Measurements from ENCODE around the gene ZNF276.
"Not testable (repeated sequence)": the region's sequence is repeated elsewhere in the genome, so short reads cannot be mapped to it uniquely, and the experiment has no call there.

ZNF276 gene, protein sequence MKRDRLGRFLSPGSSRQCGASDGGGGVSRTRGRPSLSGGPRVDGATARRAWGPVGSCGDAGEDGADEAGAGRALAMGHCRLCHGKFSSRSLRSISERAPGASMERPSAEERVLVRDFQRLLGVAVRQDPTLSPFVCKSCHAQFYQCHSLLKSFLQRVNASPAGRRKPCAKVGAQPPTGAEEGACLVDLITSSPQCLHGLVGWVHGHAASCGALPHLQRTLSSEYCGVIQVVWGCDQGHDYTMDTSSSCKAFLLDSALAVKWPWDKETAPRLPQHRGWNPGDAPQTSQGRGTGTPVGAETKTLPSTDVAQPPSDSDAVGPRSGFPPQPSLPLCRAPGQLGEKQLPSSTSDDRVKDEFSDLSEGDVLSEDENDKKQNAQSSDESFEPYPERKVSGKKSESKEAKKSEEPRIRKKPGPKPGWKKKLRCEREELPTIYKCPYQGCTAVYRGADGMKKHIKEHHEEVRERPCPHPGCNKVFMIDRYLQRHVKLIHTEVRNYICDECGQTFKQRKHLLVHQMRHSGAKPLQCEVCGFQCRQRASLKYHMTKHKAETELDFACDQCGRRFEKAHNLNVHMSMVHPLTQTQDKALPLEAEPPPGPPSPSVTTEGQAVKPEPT

DNA sequence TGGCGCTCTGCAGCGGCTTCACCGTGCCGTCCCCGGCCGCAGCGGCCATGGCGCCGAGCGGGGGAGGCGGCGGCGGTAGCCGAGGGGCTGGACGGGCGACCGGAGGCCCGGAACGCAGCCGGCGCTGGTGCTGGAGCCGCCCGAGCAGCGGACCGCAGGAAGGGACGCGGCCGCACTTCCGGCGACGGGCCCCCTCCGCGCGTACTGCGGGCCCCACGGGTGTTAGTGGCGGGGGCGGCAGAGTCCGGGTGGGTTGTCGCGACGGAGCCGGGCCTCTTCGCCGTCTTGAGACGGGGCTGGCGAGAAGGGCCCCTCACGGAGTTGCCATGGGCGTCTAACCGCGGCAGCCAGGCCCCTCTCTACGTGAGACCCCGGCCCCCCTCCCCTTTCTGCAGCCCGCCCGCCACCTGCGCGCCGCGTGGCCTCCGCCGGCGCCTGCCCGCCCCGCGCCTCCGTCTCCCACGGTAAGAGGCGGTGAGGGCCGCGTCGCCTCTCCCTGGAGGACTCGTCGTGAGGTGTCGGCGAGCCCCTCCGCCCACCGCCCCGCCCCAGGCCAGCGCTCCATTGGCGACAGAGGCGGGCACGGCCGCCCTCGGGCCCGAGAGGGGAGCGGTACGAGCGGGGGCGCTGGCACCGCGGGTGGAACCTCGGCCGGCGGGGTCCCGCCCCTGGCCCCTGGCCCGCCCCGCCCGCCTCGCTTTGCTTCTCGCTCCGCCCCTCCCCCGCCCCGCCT is at the start of gene ZNF276, which contains the start of gene VPS9D1:
Gene ZNF276 (plus strand): TSS at position 725 of the 733 bp plus-strand sequence. CDS start 104 bp downstream, outside the sequence.
Gene VPS9D1 (minus strand): TSS at position 86 of the 733 bp plus-strand sequence. CDS start 37 bp downstream, at position 49.
- peak; percentile 76 for DNase-seq (ENCODE audit: low spot score)

DNA sequence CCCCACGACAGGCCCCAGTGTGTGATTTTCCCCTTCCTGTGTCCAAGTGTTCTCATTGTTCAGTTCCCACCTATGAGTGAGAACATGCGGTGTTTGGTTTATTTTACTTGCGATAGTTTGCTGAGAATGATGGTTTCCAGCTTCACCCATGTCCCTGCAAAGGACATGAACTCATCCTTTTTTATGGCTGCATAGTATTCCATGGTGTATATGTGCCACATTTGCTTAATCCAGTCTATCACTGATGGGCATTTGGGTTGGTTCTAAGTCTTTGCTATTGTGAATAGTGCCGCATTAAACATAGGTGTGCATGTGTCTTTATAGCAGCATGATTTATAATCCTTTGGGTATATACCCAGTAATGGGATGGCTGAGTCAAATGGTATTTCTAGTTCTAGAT is 49.8 kb upstream of the ZNF276 start:
- not testable (repeated sequence) for DNase-seq (ENCODE audit: low spot score)

DNA sequence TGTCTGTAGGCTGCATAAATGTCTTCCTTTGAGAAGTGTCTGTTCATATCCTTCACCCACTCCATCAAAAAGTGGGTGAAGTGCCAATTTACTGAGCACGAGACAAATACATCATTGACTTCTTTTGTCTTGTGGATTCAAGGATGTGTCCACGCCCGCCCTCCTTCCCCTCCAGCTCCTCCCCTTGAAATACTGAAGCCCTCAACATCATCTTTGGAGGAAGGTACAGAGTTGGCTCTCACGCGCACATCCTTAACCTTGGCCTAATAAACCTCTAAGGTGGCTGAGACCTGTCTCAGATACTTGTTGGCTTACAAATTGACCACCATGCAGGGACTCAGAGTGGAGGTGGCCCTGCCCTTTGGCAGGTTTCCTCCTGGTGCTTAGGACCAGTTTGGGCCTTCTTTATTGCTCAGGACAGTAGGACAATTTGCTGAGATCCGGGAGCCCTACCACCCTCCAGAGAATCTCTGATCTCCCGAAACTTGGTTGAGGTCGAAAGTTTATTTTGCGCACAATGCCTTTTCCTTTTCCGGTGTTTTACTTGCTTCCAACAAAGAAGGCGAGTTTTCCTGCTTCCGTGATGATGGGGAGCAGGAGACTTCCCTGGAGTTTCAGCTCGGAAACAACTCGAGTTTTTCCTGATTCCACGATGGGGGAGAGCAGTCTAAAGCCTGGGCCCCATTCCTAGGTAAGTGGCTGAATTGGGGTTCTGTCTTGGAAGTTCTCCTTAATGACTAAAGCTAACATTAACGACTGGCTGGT is 49.0 kb upstream of the ZNF276 start:
- DNase-seq (ENCODE audit: low spot score), result no peak

DNA sequence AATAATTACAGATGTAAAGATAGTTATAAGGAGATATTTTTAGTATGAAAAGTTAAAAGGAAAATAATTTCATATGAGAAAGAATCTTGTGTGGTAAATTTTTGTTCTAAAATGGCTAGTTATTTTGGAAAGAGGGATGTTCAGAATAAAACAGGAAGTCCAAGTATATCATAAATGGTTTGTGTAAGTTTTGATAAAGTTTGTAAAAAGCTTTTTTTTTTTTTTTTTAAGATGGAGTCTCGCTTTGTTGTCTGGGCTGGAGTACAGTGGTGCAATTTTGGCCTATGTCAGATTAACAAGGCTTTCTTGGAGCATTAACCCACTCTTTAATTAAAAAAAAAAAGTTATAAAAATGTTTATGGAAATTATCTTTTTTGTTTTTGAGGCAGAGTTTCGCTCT is 43.1 kb upstream of the ZNF276 start:
- no peak for DNase-seq (ENCODE audit: low spot score)

DNA sequence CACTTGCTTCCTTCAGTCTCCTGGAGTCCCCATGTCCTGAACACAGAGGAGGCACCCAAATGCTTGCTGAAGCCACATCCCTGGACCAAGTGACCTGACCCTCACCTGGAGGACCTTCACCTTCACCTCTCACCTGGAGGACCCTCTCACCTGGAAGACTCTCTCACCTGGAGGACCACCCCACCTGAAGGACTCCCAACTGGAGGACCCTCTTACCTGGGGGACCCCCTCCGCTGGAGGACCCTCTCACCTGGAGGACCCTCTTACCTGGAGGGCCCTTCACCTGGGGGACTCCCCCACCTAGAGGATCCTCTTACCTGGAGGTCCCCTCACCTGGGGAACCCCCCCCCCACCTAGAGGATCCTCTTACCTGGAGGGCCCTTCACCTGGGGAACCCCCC is 35.4 kb upstream of the ZNF276 start:
- no peak for DNase-seq (ENCODE audit: low spot score)

DNA sequence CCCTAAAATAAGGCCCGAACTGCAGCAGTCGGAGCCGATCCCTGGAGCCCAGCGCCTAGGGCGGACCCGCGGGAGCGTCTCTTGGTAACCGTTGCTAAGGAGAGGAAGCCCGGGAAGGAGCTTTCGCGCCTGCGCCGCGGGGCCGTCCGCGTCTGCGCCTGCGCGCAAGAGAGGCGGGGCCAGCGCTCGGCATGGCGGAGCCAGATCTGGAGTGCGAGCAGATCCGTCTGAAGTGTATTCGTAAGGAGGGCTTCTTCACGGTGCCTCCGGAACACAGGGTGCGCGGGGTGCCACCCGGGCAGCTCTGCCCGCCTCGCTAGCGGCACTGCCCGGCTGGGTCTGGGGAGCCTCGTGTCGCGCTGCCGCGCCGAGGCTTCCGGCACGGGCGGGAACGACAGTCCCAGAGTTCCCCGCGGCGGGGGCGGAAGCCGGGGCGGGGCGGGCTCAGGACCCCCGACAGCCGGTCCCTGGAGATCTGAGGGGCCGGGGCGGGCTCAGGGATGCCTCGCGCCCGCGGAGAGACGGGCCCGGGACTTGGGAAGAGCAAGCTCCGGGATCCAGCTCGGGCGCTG is 34.7 kb upstream of the ZNF276 start, which contains the start of gene CDK10:
Gene CDK10 (plus strand): TSS at position 170 of the 572 bp plus-strand sequence. CDS start 22 bp downstream, at position 192.
- DNase-seq (ENCODE audit: low spot score), result peak; percentile 99

DNA sequence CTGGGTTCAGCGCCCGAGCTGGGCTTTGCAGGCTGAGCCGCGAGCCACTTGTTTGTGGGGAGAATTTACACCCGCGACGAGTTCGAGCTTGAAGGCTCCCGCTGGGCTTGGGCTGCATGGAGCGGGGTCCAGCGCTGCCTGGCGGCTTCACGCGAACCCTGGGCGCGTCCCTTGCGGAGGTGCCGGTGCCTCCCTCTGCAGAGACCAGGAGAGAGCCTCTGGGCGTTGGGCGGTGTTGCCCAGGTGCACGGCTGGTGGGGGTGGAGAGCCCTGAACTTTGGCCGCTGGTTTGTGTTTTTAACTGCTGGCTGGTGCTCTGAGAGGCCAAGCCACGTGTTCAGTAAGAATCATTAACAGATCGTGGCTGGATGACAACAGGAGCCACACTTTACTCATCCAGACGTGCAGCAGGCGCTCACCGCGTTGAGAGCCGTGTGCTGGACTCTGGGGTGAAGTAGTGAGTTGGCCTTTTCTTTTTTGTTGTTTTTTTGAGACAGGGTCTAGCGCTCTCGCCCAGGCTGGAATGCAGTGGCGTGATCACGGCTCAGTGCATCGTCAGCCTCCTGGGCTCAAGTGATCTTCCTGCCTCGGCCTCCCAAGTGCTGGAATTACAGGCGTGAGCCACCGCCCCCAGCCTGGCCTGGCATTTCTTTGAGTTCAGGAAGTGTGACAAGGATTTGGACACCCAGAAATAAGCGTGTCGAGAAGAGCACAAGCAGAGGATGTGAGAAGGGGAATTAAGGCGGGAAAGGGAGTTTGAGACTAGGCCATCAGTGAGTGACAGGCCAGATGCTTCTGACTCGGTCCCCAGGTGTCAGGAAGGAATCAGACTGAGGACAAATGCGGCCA is 34.0 kb upstream of the ZNF276 start:
- peak; percentile 60 for DNase-seq (ENCODE audit: low spot score)

DNA sequence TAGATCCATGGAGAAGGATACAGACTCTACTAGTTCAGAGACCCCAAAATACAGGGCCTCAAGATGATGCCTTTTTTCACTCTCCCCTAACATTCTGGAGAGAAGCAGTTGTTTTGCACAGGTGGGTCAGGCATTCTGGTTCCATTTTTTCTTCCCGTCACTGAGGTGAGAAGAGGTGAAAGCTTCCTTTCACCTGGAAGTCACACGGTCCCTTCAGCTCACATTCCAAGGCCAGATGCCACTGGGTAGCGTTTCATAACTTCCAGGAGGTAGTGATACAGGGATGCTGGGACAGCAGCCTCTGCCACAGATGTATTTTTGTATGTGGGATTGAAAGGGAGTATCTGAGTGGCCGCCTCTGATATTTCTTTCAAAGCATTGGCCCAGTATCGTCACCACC is 32.9 kb upstream of the ZNF276 start:
- no peak for DNase-seq (ENCODE audit: low spot score)

DNA sequence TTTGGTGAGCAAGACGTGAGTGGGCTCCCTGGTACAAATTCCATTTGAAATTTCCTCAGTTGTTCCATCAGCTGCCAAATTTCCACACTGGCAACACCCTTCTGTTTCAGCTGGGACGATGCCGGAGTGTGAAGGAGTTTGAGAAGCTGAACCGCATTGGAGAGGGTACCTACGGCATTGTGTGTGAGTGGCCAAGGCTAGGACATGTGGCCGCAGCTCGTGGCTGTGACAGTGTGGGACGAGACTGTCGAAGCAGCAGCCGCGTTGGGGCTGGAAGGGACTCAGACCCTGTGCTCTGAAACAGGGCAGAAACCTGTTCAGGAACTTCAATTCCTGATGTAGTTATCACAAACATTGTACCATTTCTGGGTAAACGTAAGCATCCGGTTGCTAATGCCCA is 32.2 kb upstream of the ZNF276 start:
- DNase-seq (ENCODE audit: low spot score), result no peak

DNA sequence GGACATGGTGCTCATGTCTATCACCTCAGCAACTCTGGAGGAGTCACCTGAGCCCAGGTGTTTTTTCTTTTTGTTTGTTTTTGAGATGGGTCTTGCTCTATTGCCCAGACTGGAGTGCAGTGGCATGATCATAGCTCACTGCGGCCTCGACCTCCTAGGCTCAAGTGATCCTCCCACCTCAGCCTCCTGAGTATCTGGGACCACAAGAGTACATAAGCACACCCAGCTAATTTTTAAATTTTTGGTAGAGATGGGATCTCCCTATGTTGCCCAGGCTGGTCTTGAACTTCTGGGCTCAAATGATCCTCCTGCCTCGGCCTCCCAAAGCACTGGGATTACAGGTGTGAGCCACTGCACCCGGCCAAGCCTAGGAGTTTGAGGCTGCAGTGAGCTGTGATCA is 31.7 kb upstream of the ZNF276 start:
- DNase-seq (ENCODE audit: low spot score), result not testable (repeated sequence)

DNA sequence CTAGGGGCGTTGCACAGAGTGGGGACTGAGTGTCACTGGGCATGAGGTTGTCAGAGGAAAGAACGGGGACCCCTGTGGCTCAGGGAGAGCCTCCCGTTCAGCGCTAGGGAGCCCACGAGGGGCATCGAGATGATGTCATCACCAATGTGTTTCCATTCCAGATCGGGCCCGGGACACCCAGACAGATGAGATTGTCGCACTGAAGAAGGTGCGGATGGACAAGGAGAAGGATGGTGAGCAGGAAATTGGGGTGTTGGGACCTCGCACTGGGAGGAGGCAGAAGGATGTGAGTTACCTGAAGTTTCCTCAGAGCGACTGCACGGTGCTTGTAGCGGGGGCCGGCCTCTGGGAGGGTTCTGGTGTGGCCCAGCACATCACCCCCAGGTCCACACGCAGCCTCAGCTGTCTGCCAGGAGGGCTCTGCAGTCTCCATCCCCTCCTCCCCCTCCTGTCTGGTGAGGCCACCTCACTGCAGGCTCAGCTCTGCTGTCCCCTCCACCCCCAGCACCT is 30.9 kb upstream of the ZNF276 start:
- DNase-seq (ENCODE audit: low spot score), result no peak

DNA sequence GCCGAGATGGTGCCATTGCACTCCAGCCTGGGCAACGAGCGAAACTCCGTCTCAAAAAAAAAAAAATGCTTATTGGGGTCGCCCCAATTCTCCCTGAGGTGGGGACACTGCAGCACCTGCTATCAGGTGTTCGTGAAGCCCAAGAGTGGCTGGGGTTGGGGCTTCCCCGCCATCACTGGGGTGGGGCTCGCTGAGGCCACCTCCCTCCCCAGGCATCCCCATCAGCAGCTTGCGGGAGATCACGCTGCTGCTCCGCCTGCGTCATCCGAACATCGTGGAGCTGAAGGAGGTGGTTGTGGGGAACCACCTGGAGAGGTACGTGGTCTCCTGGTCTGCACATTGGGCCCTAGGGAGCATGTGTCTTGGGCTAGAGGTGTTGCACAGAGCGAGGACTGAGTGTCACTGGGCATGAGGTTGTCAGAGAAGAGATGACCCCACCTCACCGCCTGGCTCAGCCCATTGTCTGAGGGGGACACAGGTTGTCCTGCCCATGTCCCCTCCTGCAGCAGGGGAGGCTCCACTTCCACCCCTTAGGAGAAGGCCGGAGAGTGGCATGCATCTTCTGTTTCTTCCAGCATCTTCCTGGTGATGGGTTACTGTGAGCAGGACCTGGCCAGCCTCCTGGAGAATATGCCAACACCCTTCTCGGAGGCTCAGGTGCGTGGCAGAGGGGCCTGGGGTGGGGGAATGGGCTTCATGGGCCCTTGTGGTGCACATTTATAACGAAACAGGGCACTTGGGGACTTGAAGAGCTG is 29.9 kb upstream of the ZNF276 start:
- DNase-seq (ENCODE audit: low spot score), result no peak

DNA sequence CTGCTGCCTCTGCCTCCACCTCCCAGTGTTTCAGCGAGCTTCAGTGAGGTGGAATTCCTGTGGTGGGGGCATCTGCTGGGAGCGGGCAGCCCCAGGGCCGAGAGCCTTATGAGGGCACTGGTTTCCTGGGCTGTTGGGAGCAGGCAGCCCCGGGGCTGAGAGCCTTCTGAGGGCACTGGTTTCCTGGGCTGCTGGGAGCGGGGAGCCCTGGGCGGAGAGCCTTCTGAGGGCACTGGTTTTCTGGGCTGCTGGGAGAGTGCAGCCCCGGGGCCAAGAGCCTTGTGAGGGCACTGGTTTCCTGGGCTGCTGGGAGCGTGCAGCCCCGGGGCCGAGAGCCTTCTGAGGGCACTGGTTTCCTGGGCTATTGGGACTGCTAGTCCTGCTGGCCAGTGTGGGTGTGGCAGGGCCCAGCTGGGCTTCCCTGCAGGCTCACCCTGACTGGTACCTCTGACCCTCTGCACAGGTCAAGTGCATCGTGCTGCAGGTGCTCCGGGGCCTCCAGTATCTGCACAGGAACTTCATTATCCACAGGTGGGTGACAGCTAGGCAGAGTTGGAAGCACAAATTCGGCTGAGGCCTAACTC is 29.3 kb upstream of the ZNF276 start:
- no peak for DNase-seq (ENCODE audit: low spot score)

DNA sequence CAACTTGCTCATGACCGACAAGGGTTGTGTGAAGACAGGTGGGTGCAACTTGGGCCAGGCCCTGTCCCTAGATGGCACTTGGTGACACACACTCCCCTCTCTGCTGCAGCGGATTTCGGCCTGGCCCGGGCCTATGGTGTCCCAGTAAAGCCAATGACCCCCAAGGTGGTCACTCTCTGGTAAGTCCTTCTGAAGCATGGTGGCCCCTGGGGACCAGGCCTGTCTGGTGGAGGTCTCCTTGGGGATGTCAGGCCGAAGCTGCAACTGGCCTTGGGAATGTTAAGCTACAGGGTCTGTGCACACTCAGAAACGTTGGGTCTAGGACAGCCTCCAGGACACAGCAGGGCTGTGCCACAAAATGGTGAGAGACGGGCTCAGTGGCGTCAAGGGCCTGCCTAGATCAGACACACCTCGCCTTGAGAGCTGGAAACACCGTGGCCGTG is 28.0 kb upstream of the ZNF276 start:
- no peak for DNase-seq (ENCODE audit: low spot score)

DNA sequence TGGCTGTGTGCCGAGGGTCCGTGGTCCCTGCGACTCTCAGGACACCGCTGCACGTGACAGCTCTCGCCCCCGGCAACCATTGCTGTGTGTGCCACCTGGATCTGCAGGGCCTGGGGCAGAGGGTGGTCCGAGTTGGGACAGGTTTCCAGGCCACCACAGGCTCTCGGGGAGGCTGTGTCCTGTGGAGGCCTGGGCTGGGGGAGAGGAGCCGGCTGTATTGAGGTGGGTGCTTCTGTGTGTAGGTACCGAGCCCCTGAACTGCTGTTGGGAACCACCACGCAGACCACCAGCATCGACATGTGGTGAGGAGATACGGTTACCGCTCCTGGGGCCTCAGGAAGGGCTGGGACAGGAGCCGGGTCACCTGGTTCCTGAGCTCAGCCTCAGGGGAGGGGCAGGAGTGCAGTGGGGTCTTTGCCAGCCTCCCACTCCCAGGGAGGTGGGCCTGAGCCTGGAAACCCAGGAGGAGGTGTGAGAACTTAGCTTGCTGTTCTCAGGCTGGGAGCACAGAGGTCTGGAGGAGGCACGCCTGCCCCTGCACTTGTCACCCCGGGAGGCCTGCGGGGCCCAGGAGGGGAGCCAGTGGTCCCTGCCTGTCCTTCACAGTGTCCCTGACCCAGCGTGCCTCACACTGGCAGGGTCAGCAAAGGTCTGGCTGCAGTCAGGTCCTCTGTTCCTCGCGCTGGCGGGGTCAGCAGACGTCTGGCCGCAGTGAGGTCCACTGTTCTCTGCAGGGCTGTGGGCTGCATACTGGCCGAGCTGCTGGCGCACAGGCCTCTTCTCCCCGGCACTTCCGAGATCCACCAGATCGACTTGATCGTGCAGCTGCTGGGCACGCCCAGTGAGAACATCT is 27.2 kb upstream of the ZNF276 start:
- no peak for DNase-seq (ENCODE audit: low spot score)

DNA sequence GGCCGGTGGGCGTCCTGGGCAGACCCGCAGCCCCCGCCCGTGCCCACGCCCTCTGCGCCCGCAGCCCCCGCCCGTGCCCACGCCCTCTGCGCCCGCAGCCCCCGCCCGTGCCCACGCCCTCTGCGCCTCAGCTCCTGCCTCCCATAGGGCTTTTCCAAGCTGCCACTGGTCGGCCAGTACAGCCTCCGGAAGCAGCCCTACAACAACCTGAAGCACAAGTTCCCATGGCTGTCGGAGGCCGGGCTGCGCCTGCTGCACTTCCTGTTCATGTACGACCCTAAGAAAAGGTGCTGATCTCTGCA is 26.6 kb upstream of the ZNF276 start:
- DNase-seq (ENCODE audit: low spot score), result not testable (repeated sequence)

DNA sequence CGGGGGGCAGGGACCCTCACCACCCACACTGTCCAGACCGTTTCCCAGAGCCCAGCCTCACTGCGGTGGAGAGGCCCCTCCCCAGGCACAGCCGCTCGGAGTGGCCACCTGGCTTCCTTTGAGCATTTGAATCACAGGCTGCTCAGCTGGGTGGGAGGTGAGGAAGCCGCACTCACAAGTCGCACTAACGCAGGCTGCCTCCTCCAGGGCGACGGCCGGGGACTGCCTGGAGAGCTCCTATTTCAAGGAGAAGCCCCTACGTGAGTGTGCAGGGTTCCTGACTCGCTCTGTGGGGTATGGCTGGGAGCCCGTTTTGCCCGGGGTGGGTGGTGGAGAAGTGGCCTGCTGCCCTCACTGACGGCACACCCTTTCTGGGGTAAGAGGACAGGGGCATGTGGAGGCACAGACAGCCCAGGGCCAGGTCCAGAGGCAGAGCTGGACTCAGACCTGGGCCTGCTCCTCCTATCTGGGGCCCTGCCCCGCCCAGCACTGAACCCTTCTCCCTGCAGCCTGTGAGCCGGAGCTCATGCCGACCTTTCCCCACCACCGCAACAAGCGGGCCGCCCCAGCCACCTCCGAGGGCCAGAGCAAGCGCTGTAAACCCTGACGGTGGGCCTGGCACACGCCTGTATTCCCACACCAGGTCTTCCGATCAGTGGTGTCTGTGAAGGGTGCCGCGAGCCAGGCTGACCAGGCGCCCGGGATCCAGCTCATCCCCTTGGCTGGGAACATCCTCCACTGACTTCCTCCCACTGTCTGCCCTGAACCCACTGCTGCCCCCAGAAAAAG is 26.1 kb upstream of the ZNF276 start:
- DNase-seq (ENCODE audit: low spot score), result no peak

Data from hepatic stellate cell (primary cell).